ENCODE data around the gene ITIH4. TPM values are rescaled to one million over a fixed set of nuclear protein-coding genes. Genes with fewer than 3 reads are reported as not detected.

Gene ITIH4
- total and polyA plus RNA-seq, 2 of the 13 experiments (the other 11 are each of a cell fraction or from before 2014, with no cell fraction given): 2.7 to 5.3 TPM

- no peak for TF ChIP-seq ATF5 (CRISPR knock-in tag; IDR thresholded peaks at IDR 0.05; ENCODE audit: low read depth)
- TF ChIP-seq ZNF34 (CRISPR knock-in tag; IDR thresholded peaks at IDR 0.05; ENCODE audit: borderline replicate concordance): no peak
- TF ChIP-seq FOXP4 (CRISPR knock-in tag; IDR thresholded peaks at IDR 0.05): no peak; the same call in 1 of the 2 replicates
- no peak for TF ChIP-seq SUZ12 (IDR thresholded peaks at IDR 0.05; ENCODE audit: low read depth, low read length)
- no peak for TF ChIP-seq ZC3H4 (CRISPR knock-in tag; IDR thresholded peaks at IDR 0.05; ENCODE audit: borderline replicate concordance)
- TF ChIP-seq ZNF747 (CRISPR knock-in tag; IDR thresholded peaks at IDR 0.05; ENCODE audit: borderline replicate concordance): no peak
- TF ChIP-seq, protein P1, sequence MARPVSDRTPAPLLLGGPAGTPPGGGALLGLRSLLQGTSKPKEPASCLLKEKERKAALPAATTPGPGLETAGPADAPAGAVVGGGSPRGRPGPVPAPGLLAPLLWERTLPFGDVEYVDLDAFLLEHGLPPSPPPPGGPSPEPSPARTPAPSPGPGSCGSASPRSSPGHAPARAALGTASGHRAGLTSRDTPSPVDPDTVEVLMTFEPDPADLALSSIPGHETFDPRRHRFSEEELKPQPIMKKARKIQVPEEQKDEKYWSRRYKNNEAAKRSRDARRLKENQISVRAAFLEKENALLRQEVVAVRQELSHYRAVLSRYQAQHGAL (CRISPR knock-in tag; IDR thresholded peaks at IDR 0.05; ENCODE audit: not compliant biosample characterization): no peak
- TF ChIP-seq KAT2B (IDR thresholded peaks at IDR 0.05; ENCODE audit: borderline replicate concordance, low read depth, low read length): no peak
- TF ChIP-seq SP140L (CRISPR knock-in tag; IDR thresholded peaks at IDR 0.05; ENCODE audit: borderline replicate concordance): no peak
- TF ChIP-seq, protein P2, sequence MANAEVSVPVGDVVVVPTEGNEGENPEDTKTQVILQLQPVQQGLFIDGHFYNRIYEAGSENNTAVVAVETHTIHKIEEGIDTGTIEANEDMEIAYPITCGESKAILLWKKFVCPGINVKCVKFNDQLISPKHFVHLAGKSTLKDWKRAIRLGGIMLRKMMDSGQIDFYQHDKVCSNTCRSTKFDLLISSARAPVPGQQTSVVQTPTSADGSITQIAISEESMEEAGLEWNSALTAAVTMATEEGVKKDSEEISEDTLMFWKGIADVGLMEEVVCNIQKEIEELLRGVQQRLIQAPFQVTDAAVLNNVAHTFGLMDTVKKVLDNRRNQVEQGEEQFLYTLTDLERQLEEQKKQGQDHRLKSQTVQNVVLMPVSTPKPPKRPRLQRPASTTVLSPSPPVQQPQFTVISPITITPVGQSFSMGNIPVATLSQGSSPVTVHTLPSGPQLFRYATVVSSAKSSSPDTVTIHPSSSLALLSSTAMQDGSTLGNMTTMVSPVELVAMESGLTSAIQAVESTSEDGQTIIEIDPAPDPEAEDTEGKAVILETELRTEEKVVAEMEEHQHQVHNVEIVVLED (CRISPR knock-in tag; IDR thresholded peaks at IDR 0.05; ENCODE audit: borderline replicate concordance): no peak
- 0 out of 2 replicates have a peak, but pooled peaks have one; percentile 15 for TF ChIP-seq ATF2 (CRISPR knock-in tag; IDR thresholded peaks at IDR 0.05)
- TF ChIP-seq, protein P3, sequence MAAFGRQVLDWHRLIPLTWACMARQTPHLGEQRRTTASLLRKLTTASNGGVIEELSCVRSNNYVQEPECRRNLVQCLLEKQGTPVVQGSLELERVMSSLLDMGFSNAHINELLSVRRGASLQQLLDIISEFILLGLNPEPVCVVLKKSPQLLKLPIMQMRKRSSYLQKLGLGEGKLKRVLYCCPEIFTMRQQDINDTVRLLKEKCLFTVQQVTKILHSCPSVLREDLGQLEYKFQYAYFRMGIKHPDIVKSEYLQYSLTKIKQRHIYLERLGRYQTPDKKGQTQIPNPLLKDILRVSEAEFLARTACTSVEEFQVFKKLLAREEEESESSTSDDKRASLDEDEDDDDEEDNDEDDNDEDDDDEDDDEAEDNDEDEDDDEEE (CRISPR knock-in tag; IDR thresholded peaks at IDR 0.05): no peak
- no peak for TF ChIP-seq ZNF780A (CRISPR knock-in tag; IDR thresholded peaks at IDR 0.05)
- TF ChIP-seq PTBP1 (IDR thresholded peaks at IDR 0.05; ENCODE audit: low read depth, low read length, poor library complexity, severe bottlenecking): no peak
- no peak for TF ChIP-seq PCBP1 (IDR thresholded peaks at IDR 0.05; ENCODE audit: borderline replicate concordance, low read depth, low read length)
- no peak for TF ChIP-seq ETV6 (CRISPR knock-in tag; conservative IDR thresholded peaks at IDR 0.05)
- TF ChIP-seq ZNF850 (CRISPR knock-in tag; conservative IDR thresholded peaks at IDR 0.05): no peak
- peak; percentile 66; the same call in 1 of the 2 replicates for TF ChIP-seq ZNF670 (CRISPR knock-in tag; IDR thresholded peaks at IDR 0.05; ENCODE audit: borderline replicate concordance)
- TF ChIP-seq FLYWCH1 (CRISPR knock-in tag; IDR thresholded peaks at IDR 0.05): no peak
- no peak for TF ChIP-seq ZNF484 (CRISPR knock-in tag; IDR thresholded peaks at IDR 0.05; ENCODE audit: borderline replicate concordance, low read depth)
- no peak for TF ChIP-seq ZNF644 (CRISPR knock-in tag; IDR thresholded peaks at IDR 0.05; ENCODE audit: low read depth)
Measured at GRCh38 chr3:52793702-52794611, 36.5 kb downstream of the ITIH4 start (continued).

Measured in HepG2 (cell line).